HEK293T (cell line): Measurements from ENCODE around the gene C1R.
A peak's percentile ranks its signal among the peaks of the same experiment; 100 is the strongest.

Experiments used
- CTCF ChIA-PET: fragments of 350-600 bp; formaldehyde crosslinking; extraction: SDS; loops from one replicate; lab custom pipeline; 2021; ENCODE audit warnings: antibody characterized with exemption, inconsistent platforms; lab: Yijun Ruan, JAX
- POLR2A ChIA-PET: fragments of 350-600 bp; formaldehyde crosslinking; extraction: SDS; loops from one replicate; lab custom pipeline; 2020; ENCODE audit warnings: antibody characterized with exemption, inconsistent platforms; lab: Yijun Ruan, JAX
- DNase-seq: peaks from one replicate; pipeline ENCODE4 v3.0.0; 2012; ENCODE audit warnings: mixed read lengths; ENCODE audit errors: extremely low spot score
- ARNT ChIP-seq: fragments of 450-650 bp; IDR thresholded peaks from 2 replicates; pipeline ENCODE4 v1.6.1; 2017; ENCODE audit warnings: mild to moderate bottlenecking
- BHLHE40 ChIP-seq: fragments of 450-650 bp; IDR thresholded peaks from 2 replicates; pipeline ENCODE4 v1.6.1; 2016; ENCODE audit warnings: mild to moderate bottlenecking, moderate library complexity, borderline replicate concordance
- CTBP1 ChIP-seq: fragments of 450-650 bp; IDR thresholded peaks from 2 replicates; pipeline ENCODE4 v1.6.1; 2016; ENCODE audit warnings: borderline replicate concordance
- ELF4 ChIP-seq: fragments of 450-650 bp; IDR thresholded peaks from 2 replicates; pipeline ENCODE4 v1.6.1; 2017; ENCODE audit warnings: antibody characterized with exemption
- FOXA1 ChIP-seq: fragments of 450-650 bp; IDR thresholded peaks from 2 replicates; pipeline ENCODE4 v1.6.1; 2016; ENCODE audit warnings: mild to moderate bottlenecking
- FOXK2 ChIP-seq: fragments of 450-650 bp; IDR thresholded peaks from 2 replicates; pipeline ENCODE4 v1.6.1; 2016; ENCODE audit warnings: mild to moderate bottlenecking
- FOXM1 ChIP-seq: fragments of 450-650 bp; IDR thresholded peaks from 2 replicates; pipeline ENCODE4 v1.6.1; 2017; ENCODE audit warnings: mild to moderate bottlenecking, borderline replicate concordance
- HDGF ChIP-seq: fragments of 450-650 bp; IDR thresholded peaks from 2 replicates; pipeline ENCODE4 v1.6.1; 2017; ENCODE audit warnings: antibody characterized with exemption, borderline replicate concordance
- L3MBTL2 ChIP-seq: fragments of 450-650 bp; conservative IDR thresholded peaks from 2 replicates; pipeline ENCODE4 v1.6.1; 2016; ENCODE audit warnings: mild to moderate bottlenecking
- LEF1 ChIP-seq: fragments of 450-650 bp; IDR thresholded peaks from 2 replicates; pipeline ENCODE4 v1.6.1; 2017; ENCODE audit warnings: mild to moderate bottlenecking, borderline replicate concordance
- NFRKB ChIP-seq: fragments of 450-650 bp; IDR thresholded peaks from 2 replicates; pipeline ENCODE4 v1.6.1; 2016; ENCODE audit warnings: mild to moderate bottlenecking, moderate library complexity
- PKNOX1 ChIP-seq: fragments of 450-650 bp; IDR thresholded peaks from 2 replicates; pipeline ENCODE4 v1.6.1; 2016
- SP1 ChIP-seq: fragments of 450-650 bp; IDR thresholded peaks from 2 replicates; pipeline ENCODE4 v1.6.1; 2017
- SUZ12 ChIP-seq: fragments of 450-650 bp; IDR thresholded peaks from 2 replicates; pipeline ENCODE4 v1.6.1; 2016; ENCODE audit warnings: mild to moderate bottlenecking
- TARDBP ChIP-seq: fragments of 450-650 bp; IDR thresholded peaks from 2 replicates; pipeline ENCODE4 v1.6.1; 2016
- ZNF384 ChIP-seq: fragments of 450-650 bp; IDR thresholded peaks from 2 replicates; pipeline ENCODE4 v1.6.1; 2016

Gene C1R

GRCh38 chr12:7113389-7113871 is 21.2 kb upstream of the C1R start:
- peak; percentile 67 for DNase-seq
- ChIA-PET CTCF (interaction anchor here (0.7 to 2.2 kb wide), 10 partner anchors 10 to 244 kb away, joined by 3 to 10 read pairs (median 5); partner anchors contain the start of genes C12orf57, C1S, RNU7-1 and SPSB2), POLR2A (interaction anchor here (0.7 to 4.5 kb wide), 5 partner anchors 16 to 241 kb away, joined by 3 to 46 read pairs (median 5); partner anchors contain the start of genes C12orf57, CLSTN3, RNU7-1 and SPSB2)
- TF ChIP-seq HDGF, result no peak
- TF ChIP-seq CTBP1, result no peak
- no peak for TF ChIP-seq LEF1
- no peak for TF ChIP-seq SUZ12
- TF ChIP-seq ELF4, result no peak
- TF ChIP-seq FOXK2, result no peak
- no peak for TF ChIP-seq BHLHE40
- TF ChIP-seq FOXM1, result no peak
- TF ChIP-seq FOXA1, result no peak

GRCh38 chr12:7112041-7112440 is 19.8 kb upstream of the C1R start:
- no peak for DNase-seq
- POLR2A ChIA-PET, result interaction anchor here (1.7 to 4.5 kb wide), 2 partner anchors 168 to 240 kb away, joined by 5 to 46 read pairs; partner anchors contain the start of genes C12orf57, RNU7-1 and SPSB2
- TF ChIP-seq BHLHE40 (no peak), HDGF (no peak), SP1 (no peak), PKNOX1 (no peak), TARDBP (no peak), L3MBTL2 (no peak), ZNF384 (no peak), LEF1 (no peak), CTBP1 (no peak), NFRKB (no peak), FOXK2 (no peak), FOXA1 (no peak), SUZ12 (no peak)
- CTCF ChIA-PET, result interaction anchor here (0.6 to 2.1 kb wide), 7 partner anchors 9 to 187 kb away, joined by 3 to 7 read pairs (median 3); partner anchors contain the start of gene C1S

- TF ChIP-seq NFRKB (no peak), FOXA1 (no peak), BHLHE40 (no peak), HDGF (no peak), CTBP1 (no peak), ELF4 (no peak), PKNOX1 (no peak), TARDBP (no peak), SP1 (no peak), FOXK2 (no peak), LEF1 (no peak), L3MBTL2 (no peak), FOXM1 (no peak), ARNT (no peak), SUZ12 (no peak), ZNF384 (no peak)
- no peak for DNase-seq
- CTCF ChIA-PET, result interaction anchor here (2.1 kb wide), 1 partner anchor 149 kb away, joined by 7 read pairs; no protein-coding TSS in a partner anchor
Observed at GRCh38 chr12:7110661-7111060, 18.4 kb upstream of the C1R start.

GRCh38 chr12:7109572-7109920 is 17.3 kb upstream of the C1R start:
- ChIA-PET CTCF (interaction anchor here (1.0 kb wide), 1 partner anchor 145 kb away, joined by 4 read pairs; no protein-coding TSS in a partner anchor), POLR2A (interaction anchor here (1.2 to 3.1 kb wide), 2 partner anchors 13 to 165 kb away, joined by 3 to 27 read pairs; partner anchors contain the start of genes C12orf57 and RNU7-1)
- no peak for DNase-seq
- TF ChIP-seq CTBP1 (no peak), PKNOX1 (no peak), FOXK2 (no peak)

More at GRCh38 chr12:7110661-7111060, 18.4 kb upstream of the C1R start:
- POLR2A ChIA-PET, result interaction anchor here (4.5 kb wide), 1 partner anchor 167 kb away, joined by 46 read pairs; the partner anchor contains the start of genes C12orf57 and RNU7-1

GRCh38 chr12:7108796-7109571 is 16.7 kb upstream of the C1R start, which contains the start of gene C1RL:
Gene C1RL (minus strand): TSS chr12:7109214. CDS start chr12:7109180, 34 bp downstream.
- ChIA-PET CTCF (interaction anchor here (0.6 to 1.0 kb wide), 5 partner anchors 16 to 144 kb away, joined by 3 to 5 read pairs (median 3); no protein-coding TSS in a partner anchor), POLR2A (interaction anchor here (0.6 to 3.1 kb wide), 6 partner anchors 9 to 242 kb away, joined by 3 to 27 read pairs (median 4); partner anchors contain the start of genes C12orf57, RNU7-1 and TPI1)
- DNase-seq, result peak; percentile 80
- TF ChIP-seq ZNF384 (no peak), HDGF (no peak), SUZ12 (no peak), FOXM1 (no peak), FOXA1 (no peak), TARDBP (no peak), ARNT (no peak), BHLHE40 (no peak), L3MBTL2 (no peak)
